Posterior vena cava (tissue), 2 donors: Measurements from ENCODE around the gene GOLGA8K. TPM values are rescaled to one million over a fixed set of nuclear protein-coding genes. Genes with fewer than 3 reads are reported as not detected.
A peak's percentile ranks its signal among the peaks of the same experiment; 100 is the strongest.
"Not testable (repeated sequence)": the region's sequence is repeated elsewhere in the genome, so short reads cannot be mapped to it uniquely, and the experiment has no call there.

ENCODE experiments used
- DNase-seq: peaks from one replicate; pipeline ENCODE4 v3.0.0-alpha.2; 2020; ENCODE audit warnings: low spot score
- intact Hi-C, 2 donors: fragments of 100-400 bp; cut with DNase I; formaldehyde crosslinking; loops; one replicate each; pipeline versions ENCODE4 v1.14.1 to v1.14.2; 2022 to 2023
- long read RNA-seq, 2 donors: library from polyadenylated mRNA; unstranded; transcript quantifications; one replicate each; pipeline ENCODE4 v2.0.0, GENCODE V29; 2020 to 2021
- total RNA-seq, 2 donors: library from RNA; stranded (reverse); fragmentation: NEBNext Ultra II Directional; extraction: Animal tissue kit (Norgen Biotek cat#: 25700); gene quantifications; one replicate each; pipeline ENCODE4 v1.2.1, GENCODE V29; 2021
- donor health status: DM: yes; HTN: yes; CAD: no.
- donor health status: DM: yes; HTN: yes; CAD: no.

Gene GOLGA8K
- total RNA-seq: 1 to 10 TPM; 1.2 to 3.2 TPM
- long read RNA-seq, donor 1, partial matches to known transcripts: 1 of 2 reads
- long read RNA-seq, donor 1, other reads (novel, unspliced or antisense): 1 of 2 reads
- long read RNA-seq, donor 2: 0 reads

- intact Hi-C loops, DNase-seq: not testable (repeated sequence)
These were observed at the start of gene GOLGA8K for GRCh38 chr15:32403192-32403591. Gene GOLGA8K (minus strand): TSS chr15:32403292. CDS start chr15:32403194, 98 bp downstream.

- DNase-seq, intact Hi-C loops: not testable (repeated sequence)
These were observed 37.4 kb upstream of the GOLGA8K start for GRCh38 chr15:32440445-32440977.

- DNase-seq, intact Hi-C loops: not testable (repeated sequence)
These were observed 31.2 kb upstream of the GOLGA8K start for GRCh38 chr15:32434102-32434963.

- DNase-seq, intact Hi-C loops: not testable (repeated sequence)
These were observed 24.5 kb upstream of the GOLGA8K start for GRCh38 chr15:32427635-32428034.

GRCh38 chr15:32426511-32426910, 23.4 kb upstream of the GOLGA8K start:
- intact Hi-C loops: not testable (repeated sequence)
- peak; percentile 86 for DNase-seq

- DNase-seq, intact Hi-C loops: not testable (repeated sequence)
These were observed 4.8 kb upstream of the GOLGA8K start for GRCh38 chr15:32407903-32408302.

GRCh38 chr15:32396522-32396921, 6.6 kb downstream of the GOLGA8K start:
- peak; percentile 19 for DNase-seq
- intact Hi-C loops: not testable (repeated sequence)

GRCh38 chr15:32394745-32395144, 8.3 kb downstream of the GOLGA8K start:
- intact Hi-C loops, DNase-seq: not testable (repeated sequence)

GRCh38 chr15:32388050-32388648, 14.9 kb downstream of the GOLGA8K start:
- intact Hi-C loops, DNase-seq: not testable (repeated sequence)

- DNase-seq, intact Hi-C loops: not testable (repeated sequence)
These were observed 17.1 kb downstream of the GOLGA8K start for GRCh38 chr15:32385823-32386495.

GRCh38 chr15:32374185-32374584, 28.9 kb downstream of the GOLGA8K start:
- DNase-seq, intact Hi-C loops: not testable (repeated sequence)

GRCh38 chr15:32373707-32374106, 29.4 kb downstream of the GOLGA8K start:
- intact Hi-C loops, DNase-seq: not testable (repeated sequence)

- intact Hi-C loops: not testable (repeated sequence)
- peak; percentile 66 for DNase-seq
These were observed 31.0 kb downstream of the GOLGA8K start for GRCh38 chr15:32372075-32372474.

GRCh38 chr15:32370526-32370925, 32.6 kb downstream of the GOLGA8K start:
- DNase-seq, intact Hi-C loops: not testable (repeated sequence)

- intact Hi-C loops, DNase-seq: not testable (repeated sequence)
These were observed 33.0 kb downstream of the GOLGA8K start for GRCh38 chr15:32370064-32370463.

- DNase-seq, intact Hi-C loops: not testable (repeated sequence)
These were observed 36.6 kb downstream of the GOLGA8K start for GRCh38 chr15:32366492-32366891.

GRCh38 chr15:32365955-32366354, 37.1 kb downstream of the GOLGA8K start:
- intact Hi-C loops, DNase-seq: not testable (repeated sequence)

- intact Hi-C loops, DNase-seq: not testable (repeated sequence)
These were observed 38.1 kb downstream of the GOLGA8K start for GRCh38 chr15:32364944-32365343.

GRCh38 chr15:32363449-32363848, 39.6 kb downstream of the GOLGA8K start:
- intact Hi-C loops, DNase-seq: not testable (repeated sequence)
